Umbilical cord (tissue), 2 donors: ENCODE measurements around the gene MMP14. TPM values are rescaled to one million over a fixed set of nuclear protein-coding genes. Genes with fewer than 3 reads are reported as not detected.
"Not testable (repeated sequence)": the region's sequence is repeated elsewhere in the genome, so short reads cannot be mapped to it uniquely, and the experiment has no call there.

Source experiments
- DNase-seq: peaks from one replicate; pipeline ENCODE4 v3.0.0-alpha.2; 2015; ENCODE audit warnings: low spot score
- total RNA-seq: library from RNA; depleted of rRNA; stranded (reverse); fragments of >200 nt; gene quantifications from one replicate; pipeline ENCODE4 v1.2.3, GENCODE V29; 2014; ENCODE audit warnings: low replicate concordance; ENCODE audit not compliant: insufficient read depth

MMP14 gene
- total RNA-seq, 1 donor from 2014 or later: 103 TPM

DNA sequence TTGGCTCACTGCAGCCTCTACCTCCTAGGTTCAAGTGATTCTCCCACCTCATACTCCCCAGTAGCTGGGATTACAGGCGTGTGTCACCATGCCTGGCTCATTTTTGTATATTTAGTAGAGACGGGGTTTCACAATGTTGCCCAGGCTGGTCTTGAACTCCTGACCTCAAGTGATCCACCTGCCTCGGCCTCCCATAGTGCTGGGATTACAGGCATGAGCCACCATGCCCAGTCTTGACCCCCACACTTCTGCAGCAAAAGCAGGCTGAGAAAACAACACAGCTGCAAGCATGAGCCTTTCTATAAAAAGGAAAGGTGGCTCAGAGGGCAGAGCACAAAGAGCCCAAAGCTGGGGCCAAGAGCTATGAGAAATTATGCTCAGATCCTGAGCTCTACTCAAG, 24.0 kb downstream of the MMP14 start:
- not testable (repeated sequence) for DNase-seq

DNA sequence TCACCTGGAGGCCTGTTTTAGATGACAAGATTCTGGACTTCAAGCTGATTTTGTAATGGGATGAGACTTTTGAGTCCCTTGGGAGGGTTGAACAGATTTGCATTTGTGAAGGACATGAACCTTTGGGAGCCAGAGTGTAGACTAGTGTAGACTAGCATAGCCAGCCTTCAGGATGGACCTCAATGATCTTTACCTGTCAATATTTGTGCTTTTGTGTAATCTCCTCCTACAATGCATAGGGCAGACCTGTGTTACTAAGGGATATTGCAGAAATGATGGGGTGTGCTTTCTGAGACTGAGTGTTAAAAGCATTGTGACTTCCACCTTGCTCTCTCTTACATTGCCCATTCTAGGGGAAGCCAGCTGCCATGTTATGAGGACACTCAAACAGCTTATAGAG, 25.3 kb downstream of the MMP14 start:
- no peak for DNase-seq

DNA sequence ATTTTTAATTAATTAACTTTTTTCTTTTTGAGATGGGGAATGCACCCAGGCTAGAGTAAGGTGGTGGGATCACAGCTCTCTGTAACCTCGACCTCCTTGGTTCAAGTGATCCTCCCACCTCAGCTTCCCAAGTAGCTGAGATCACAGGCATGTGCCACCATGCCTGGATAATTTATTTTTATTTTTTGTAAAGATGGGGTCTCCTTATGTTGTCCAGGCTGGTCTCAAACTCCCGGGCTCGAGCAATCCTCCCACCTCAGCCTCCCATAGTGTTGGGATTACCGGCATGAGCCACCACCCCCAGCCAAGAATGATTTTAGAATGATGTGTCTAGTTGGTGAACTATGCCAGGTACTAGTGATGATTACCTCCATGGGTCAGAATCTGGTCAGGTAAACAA, 28.6 kb downstream of the MMP14 start:
- DNase-seq: no peak

DNA sequence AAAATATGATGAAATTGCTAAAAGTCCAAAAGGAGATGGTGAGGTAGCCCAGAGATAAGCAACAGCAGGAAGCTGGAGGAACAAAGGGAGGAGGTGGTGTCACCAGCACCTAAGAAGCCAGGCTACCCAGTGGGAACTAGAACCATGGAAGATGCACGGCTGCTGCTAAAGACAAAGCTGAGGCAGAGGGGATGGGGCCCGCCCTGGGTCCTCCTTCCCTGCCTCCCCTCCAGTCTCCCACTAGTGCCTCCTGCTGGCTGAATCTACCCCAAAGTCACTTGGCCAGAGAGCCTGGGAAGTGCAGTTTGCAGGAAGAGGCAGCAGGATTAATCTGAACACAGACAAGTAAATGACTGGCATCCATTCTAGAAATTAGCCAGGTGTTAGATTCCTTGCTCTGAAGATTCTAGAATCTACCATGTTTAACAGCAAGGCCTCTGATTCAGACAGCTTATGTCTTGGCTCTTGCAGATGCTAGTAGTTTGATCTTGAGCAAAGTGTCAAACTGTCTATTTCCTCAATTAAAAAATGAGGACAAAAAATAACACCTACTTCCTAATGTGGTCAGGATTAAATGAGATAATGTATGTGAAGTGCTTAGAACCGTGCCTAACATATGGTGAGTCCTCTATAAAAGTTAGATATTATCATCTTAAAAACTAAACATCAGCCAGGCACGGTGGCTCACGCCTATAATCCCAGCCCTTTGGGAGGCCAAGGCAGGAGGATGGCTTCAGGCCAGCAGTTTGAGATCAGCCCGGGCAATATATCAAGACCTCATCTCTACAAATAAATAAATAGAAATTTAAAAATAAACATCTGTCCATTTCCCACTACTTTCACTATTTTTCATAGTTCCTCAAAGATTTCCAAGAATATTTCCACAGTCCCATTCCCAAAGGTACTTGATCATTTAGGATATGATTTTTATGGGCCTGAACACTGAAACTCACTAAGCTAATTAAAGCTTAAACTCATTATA, 29.3 kb downstream of the MMP14 start:
- DNase-seq: no peak

DNA sequence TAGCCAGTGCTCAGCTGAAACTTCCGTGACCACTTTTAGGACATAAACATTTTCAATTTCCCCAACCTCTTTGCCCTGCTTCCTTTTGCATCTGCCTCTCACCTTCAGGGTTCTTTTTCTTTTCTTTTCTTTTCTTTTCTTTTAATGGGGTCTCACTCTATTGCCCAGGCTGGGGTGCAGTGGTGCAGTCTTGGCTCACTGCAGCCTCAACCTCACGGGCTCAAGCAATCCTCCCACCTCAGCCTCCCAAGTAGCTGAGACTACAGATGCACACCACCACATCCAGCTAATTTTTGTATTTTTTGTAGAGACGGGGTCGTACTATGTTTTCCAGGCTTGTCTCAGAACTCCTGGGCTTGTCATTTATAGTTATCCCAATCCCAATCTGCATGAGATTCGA, 30.5 kb downstream of the MMP14 start:
- DNase-seq: no peak

DNA sequence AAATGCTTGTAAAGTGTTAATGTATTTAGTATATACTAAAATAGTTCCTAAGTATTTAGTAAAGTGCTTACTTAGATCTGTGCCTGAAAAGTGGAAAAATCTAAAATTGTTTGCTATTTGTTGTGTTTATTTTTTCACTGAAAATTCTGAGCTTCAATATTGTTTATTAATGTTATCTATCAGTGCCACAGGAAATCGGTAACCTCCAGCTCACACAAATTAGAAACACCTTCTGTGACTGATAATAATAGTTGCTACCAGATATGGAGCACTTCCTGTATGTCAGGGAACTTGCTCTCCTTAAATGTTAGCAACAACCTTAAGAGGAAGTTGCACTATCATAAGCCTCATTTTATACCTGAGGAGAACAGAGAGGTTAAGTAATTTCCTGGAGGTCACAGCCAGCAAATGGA, 34.4 kb downstream of the MMP14 start:
- DNase-seq: no peak

DNA sequence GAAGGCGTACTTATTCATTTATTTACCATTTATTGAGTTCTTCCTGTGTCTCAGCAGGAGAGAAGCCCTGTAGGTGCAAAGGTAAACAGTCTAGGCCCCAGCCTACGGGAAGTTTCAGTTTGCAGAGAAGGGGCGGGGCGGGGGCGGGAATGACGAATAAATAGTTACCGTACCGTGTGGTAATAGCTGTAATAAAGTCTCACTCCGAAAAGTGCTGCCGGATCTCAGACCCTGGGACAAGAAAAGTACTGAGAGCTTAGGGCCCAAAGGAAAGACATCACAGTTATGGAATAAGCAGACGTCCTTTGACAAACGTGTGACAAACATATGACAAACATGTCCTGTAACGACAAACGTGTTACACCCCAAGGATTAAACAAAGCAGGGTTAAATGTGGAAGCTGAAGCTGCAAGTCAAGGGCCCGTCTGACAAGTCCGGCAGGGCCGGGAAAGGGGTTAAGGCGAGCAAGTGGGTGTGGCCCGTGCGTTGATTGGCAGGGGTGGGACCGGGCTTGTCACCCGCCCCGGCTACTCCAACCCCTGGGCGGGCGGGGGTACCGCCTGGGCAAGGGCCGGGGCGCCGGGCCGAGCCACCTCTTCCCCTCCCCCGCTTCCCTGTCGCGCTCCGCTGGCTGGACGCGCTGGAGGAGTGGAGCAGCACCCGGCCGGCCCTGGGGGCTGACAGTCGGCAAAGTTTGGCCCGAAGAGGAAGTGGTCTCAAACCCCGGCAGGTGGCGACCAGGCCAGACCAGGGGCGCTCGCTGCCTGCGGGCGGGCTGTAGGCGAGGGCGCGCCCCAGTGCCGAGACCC, 35.0 kb downstream of the MMP14 start, which contains the start of gene LRP10:
TSS of gene LRP10 (plus strand) at position 517 of the 809 bp plus-strand sequence. CDS start 564 bp downstream, outside the sequence.
- DNase-seq: peak; percentile 97

DNA sequence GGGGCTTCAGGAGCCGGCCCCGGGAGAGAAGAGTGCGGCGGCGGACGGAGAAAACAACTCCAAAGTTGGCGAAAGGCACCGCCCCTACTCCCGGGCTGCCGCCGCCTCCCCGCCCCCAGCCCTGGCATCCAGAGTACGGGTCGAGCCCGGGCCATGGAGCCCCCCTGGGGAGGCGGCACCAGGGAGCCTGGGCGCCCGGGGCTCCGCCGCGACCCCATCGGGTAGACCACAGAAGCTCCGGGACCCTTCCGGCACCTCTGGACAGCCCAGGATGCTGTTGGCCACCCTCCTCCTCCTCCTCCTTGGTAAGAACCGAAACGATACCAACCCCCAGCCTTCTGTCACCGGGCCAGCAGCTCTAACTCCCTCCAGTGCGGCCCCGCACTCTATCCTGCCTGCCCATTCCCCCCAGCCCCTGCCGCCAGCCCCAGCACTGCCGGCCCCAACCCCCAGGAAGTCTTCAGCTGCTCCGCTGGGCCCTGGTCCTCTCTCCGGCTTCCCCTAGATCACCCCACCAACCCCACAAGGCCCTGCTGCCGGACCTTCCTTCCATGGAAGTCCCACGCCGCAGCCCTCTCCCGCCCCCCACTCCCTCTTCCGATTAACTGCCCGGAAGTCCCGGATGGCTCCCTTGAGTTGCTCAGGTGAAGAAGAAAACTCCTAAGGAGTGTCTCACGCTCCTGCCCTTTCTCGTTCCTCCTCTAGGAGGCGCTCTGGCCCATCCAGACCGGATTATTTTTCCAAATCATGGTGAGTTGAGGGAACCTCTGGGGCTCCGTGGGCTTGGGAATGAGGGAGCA, 35.8 kb downstream of the MMP14 start:
- peak; percentile 91 for DNase-seq

DNA sequence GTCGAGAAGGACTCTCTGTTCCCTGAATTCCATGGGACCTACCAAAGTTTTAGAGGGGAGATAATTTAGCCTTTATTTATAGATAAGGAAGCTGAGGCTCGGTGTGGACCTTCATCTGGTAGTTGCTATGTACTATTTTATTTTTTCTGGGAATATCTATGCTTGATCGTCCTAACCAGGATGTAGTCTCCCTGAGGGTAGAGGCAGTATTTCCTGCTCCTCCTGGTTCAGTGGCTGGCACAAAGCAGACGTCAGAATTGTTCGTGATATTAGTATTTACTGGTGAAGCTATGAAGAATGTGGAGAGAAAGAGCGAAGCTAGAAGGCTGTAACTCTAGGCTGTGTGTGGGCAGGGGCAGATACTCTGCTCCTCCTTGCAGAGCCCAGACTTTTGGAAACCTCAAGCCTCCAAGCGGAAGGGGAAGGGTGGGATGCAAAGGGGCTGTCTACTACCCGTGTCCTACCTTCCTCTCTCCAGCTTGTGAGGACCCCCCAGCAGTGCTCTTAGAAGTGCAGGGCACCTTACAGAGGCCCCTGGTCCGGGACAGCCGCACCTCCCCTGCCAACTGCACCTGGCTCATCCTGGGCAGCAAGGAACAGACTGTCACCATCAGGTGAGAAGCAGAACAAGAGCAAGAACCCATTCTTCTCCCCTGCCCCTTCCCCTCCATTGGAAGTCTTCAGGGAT, 36.6 kb downstream of the MMP14 start:
- no peak for DNase-seq

DNA sequence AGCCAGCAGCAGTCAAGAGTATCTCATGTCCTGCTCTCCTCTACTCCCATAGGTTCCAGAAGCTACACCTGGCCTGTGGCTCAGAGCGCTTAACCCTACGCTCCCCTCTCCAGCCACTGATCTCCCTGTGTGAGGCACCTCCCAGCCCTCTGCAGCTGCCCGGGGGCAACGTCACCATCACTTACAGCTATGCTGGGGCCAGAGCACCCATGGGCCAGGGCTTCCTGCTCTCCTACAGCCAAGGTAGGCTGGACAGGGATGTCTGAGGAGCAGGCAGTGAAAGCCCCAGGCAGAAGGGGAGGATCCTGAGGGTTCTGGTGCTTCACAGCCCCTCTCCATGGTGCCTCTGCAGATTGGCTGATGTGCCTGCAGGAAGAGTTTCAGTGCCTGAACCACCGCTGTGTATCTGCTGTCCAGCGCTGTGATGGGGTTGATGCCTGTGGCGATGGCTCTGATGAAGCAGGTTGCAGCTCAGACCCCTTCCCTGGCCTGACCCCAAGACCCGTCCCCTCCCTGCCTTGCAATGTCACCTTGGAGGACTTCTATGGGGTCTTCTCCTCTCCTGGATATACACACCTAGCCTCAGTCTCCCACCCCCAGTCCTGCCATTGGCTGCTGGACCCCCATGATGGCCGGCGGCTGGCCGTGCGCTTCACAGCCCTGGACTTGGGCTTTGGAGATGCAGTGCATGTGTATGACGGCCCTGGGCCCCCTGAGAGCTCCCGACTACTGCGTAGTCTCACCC, 38.8 kb downstream of the MMP14 start:
- no peak for DNase-seq

DNA sequence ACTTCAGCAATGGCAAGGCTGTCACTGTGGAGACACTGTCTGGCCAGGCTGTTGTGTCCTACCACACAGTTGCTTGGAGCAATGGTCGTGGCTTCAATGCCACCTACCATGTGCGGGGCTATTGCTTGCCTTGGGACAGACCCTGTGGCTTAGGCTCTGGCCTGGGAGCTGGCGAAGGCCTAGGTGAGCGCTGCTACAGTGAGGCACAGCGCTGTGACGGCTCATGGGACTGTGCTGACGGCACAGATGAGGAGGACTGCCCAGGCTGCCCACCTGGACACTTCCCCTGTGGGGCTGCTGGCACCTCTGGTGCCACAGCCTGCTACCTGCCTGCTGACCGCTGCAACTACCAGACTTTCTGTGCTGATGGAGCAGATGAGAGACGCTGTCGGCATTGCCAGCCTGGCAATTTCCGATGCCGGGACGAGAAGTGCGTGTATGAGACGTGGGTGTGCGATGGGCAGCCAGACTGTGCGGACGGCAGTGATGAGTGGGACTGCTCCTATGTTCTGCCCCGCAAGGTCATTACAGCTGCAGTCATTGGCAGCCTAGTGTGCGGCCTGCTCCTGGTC, 39.4 kb downstream of the MMP14 start:
- no peak for DNase-seq

DNA sequence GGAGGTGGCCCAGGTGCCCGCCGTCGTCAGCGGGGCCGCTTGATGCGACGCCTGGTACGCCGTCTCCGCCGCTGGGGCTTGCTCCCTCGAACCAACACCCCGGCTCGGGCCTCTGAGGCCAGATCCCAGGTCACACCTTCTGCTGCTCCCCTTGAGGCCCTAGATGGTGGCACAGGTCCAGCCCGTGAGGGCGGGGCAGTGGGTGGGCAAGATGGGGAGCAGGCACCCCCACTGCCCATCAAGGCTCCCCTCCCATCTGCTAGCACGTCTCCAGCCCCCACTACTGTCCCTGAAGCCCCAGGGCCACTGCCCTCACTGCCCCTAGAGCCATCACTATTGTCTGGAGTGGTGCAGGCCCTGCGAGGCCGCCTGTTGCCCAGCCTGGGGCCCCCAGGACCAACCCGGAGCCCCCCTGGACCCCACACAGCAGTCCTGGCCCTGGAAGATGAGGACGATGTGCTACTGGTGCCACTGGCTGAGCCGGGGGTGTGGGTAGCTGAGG, 40.7 kb downstream of the MMP14 start:
- no peak for DNase-seq

DNA sequence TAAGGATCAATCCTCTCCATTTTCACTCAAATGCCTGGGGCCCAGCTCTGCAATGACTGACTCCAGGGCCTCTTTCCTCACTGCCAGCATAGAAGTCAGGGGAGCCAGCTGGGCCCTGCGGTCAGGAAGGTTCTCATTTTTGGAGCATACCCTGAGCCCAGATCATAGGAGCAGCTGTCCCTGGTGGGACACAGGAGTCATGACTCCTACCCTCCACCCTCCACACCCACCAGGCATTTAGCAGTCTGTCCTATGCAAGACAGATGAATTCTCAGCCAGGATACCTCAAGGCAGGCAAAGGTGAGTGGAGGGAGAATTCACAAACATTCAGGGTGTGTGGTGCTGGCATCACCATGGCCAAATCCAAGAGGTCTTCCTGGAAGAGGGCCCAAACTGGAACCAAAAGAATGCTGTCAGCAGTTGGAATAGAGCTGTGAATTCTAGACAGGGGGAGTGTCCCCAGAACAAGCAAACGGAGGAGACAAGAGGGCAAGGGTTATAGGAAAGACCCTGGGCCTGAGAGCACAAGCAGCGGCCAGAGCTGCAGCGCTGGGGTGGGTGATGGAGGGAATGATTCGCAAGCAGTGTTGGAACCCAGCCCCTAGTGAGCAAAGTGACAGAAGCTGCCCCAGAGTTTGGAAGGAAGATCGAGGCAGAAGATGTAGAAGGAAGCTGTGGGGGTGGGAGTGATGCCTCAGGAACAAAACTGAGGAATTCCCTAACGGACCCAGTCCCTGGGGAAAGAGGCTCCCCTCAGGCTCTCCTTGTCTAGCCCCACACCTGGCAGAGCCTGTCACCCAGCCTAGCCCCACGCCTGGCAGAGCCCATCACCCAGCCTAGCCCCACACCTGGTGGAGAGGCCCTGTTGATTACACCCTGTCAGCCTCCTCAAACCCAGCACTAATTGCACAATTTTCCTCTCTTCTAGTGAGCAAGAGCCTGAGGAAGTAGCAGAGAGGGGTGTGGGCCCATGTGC, 42.2 kb downstream of the MMP14 start:
- no peak for DNase-seq

DNA sequence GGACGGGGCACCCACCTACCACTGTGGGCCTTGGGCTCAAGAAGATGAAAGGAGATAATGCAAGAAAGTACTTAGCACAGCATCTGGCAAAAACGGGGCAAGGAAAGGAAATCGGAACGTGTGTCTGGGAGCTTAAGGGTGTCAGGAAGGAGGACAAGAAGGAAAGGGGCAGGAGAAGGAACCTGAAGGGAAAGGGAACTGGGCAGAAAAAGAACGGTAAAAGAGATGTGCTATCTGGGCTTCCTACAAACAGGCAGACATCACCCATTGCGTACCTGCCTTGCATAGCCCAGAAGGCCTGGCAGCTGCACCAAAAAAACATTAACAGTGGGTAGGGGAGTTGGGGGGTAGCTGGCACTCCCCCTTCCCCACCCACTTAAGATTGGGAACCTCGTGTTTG, 45.7 kb downstream of the MMP14 start:
- DNase-seq: no peak

DNA sequence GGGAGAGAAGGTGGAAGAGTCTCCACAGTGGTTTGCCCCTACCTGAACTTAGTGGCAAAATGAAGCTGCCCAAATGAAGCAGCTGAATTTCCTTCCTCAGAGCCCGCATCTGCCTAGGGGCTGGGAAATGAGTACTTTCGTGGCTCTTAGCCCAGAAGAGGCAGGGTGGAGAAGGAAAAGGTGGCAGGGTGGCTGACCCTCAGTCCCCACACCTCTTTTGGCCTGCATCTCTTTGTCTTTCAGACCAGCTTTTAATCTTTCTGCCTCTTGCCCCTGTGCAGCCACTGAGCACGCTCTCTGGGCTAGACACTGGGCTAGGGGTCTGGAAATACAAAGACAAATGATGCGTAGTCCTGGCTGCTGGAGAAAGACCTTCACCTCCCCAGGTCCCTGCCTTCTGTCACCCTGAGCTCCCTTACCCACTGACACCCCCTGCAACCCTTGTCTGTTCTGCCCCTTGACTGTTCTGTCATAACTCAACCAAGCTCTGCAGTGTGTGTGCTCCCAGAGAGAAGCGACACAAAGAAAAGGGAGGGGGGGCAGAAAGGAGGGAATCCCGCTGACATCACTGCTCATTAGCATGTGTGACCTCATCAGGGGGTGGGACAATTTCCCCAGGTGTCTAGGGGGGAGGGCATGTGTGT, 46.3 kb downstream of the MMP14 start:
- peak; percentile 67 for DNase-seq

DNA sequence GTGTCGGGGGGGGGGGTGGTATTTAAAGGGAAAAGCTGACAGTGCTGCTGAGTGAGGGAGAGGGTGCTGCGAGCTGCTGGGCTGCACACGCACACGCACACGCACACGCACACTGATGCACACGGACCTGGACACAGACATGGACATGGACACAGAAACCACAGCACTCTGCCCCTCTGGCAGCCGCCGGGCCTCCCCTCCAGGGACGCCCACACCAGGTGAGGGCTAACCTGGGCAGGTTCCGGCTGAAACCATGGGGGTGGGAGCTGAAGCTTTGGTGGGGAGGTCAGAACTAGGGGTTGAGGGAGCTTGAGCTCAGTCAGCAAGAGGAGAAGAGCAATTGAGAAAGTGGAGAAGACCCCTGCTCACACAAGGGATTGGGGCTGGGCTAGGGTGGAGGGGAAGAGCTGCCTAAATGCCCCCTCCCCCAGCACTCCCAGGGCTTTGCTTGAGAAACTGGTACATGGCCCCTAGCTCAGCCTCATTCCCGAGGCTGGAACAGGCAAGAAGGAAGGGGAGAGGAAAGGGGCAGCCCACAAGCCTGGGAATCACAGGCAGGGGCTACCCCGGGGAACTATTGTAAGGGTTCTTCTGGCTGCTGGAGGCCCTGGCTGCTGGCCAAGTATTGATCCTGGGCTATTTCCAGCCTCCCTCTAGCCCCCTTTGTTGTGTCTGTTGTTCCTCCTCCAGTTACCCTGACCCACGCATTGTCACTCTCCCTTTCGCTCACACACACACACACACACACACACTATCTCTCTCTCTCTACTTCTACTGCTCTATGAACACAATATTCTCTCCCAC, 47.0 kb downstream of the MMP14 start, which contains the start of gene REM2:
TSS of gene REM2 (plus strand) at position 50 of the 804 bp plus-strand sequence. CDS start at position 116, 66 bp downstream.
- DNase-seq: no peak
